Measurements from ENCODE around the gene DTNB.

- TF ChIP-seq, protein P1, sequence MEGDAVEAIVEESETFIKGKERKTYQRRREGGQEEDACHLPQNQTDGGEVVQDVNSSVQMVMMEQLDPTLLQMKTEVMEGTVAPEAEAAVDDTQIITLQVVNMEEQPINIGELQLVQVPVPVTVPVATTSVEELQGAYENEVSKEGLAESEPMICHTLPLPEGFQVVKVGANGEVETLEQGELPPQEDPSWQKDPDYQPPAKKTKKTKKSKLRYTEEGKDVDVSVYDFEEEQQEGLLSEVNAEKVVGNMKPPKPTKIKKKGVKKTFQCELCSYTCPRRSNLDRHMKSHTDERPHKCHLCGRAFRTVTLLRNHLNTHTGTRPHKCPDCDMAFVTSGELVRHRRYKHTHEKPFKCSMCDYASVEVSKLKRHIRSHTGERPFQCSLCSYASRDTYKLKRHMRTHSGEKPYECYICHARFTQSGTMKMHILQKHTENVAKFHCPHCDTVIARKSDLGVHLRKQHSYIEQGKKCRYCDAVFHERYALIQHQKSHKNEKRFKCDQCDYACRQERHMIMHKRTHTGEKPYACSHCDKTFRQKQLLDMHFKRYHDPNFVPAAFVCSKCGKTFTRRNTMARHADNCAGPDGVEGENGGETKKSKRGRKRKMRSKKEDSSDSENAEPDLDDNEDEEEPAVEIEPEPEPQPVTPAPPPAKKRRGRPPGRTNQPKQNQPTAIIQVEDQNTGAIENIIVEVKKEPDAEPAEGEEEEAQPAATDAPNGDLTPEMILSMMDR (IDR thresholded peaks at IDR 0.05 in 2 of 3, conservative IDR thresholded peaks at IDR 0.05 in 1 of 3; ENCODE audit: control insufficient read depth in 2 of 3, extremely low read depth in 1 of 3, insufficient read depth in 1 of 3, low read depth in 3 of 3, low read length in 3 of 3), result no peak
- TF ChIP-seq TCF12 (IDR thresholded peaks at IDR 0.05; ENCODE audit: low read depth, low read length), result no peak
- no peak for TF ChIP-seq SMARCA5 (IDR thresholded peaks at IDR 0.05)
- no peak for TF ChIP-seq FOXM1 (IDR thresholded peaks at IDR 0.05; ENCODE audit: low read depth, low read length)
- no peak for TF ChIP-seq DPF2 (IDR thresholded peaks at IDR 0.05)
- TF ChIP-seq ZSCAN29 (IDR thresholded peaks at IDR 0.05), result no peak
- TF ChIP-seq POLR2A (IDR thresholded peaks at IDR 0.05; ENCODE audit: low read depth, low read length), result no peak
- no peak for TF ChIP-seq KDM1A (IDR thresholded peaks at IDR 0.05; ENCODE audit: borderline replicate concordance)
- no peak for TF ChIP-seq CREM (IDR thresholded peaks at IDR 0.05; ENCODE audit: low read depth)
- TF ChIP-seq, protein P2, sequence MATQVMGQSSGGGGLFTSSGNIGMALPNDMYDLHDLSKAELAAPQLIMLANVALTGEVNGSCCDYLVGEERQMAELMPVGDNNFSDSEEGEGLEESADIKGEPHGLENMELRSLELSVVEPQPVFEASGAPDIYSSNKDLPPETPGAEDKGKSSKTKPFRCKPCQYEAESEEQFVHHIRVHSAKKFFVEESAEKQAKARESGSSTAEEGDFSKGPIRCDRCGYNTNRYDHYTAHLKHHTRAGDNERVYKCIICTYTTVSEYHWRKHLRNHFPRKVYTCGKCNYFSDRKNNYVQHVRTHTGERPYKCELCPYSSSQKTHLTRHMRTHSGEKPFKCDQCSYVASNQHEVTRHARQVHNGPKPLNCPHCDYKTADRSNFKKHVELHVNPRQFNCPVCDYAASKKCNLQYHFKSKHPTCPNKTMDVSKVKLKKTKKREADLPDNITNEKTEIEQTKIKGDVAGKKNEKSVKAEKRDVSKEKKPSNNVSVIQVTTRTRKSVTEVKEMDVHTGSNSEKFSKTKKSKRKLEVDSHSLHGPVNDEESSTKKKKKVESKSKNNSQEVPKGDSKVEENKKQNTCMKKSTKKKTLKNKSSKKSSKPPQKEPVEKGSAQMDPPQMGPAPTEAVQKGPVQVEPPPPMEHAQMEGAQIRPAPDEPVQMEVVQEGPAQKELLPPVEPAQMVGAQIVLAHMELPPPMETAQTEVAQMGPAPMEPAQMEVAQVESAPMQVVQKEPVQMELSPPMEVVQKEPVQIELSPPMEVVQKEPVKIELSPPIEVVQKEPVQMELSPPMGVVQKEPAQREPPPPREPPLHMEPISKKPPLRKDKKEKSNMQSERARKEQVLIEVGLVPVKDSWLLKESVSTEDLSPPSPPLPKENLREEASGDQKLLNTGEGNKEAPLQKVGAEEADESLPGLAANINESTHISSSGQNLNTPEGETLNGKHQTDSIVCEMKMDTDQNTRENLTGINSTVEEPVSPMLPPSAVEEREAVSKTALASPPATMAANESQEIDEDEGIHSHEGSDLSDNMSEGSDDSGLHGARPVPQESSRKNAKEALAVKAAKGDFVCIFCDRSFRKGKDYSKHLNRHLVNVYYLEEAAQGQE (IDR thresholded peaks at IDR 0.05; ENCODE audit: low read depth, low read length), result no peak
Measured at GRCh38 chr2:25467743-25468142, 205.6 kb downstream of the DTNB start.

Measured in GM12878 (cell line).